GM23338 (cell line): ENCODE results near the gene CBX5. TPM values are rescaled to one million over a fixed set of nuclear protein-coding genes. Genes with fewer than 3 reads are reported as not detected.

Source experiments
- ATAC-seq: fragments of 200-7000 bp; cut with Tn5 transposase; 3 replicates; pipeline ENCODE4 v1.9.1; 2020
- DNase-seq: peaks from one replicate; pipeline ENCODE4 v3.0.0-alpha.2; 2015; ENCODE audit warnings: low spot score
- H2AFZ ChIP-seq: fragments of 200-600 bp; sonication (generic); 2 replicates; pipeline ENCODE4 v1.8.0; 2016; ENCODE audit warnings: antibody characterized with exemption, mild to moderate bottlenecking, moderate library complexity
- H3F3A ChIP-seq: fragments of 200-600 bp; sonication (generic); replicated peaks from 2 replicates; pipeline ENCODE4 v1.8.0; 2017; ENCODE audit warnings: antibody characterized with exemption, mixed run types, low read depth
- H3K27ac ChIP-seq: fragments of 200-600 bp; sonication (generic); 2 replicates; pipeline ENCODE4 v1.6.1; 2016; ENCODE audit warnings: low read depth
- H3K27me3 ChIP-seq: fragments of 200-600 bp; sonication (generic); 2 replicates; pipeline ENCODE4 v1.8.0; 2016; ENCODE audit warnings: mild to moderate bottlenecking, mixed run types, moderate library complexity; ENCODE audit not compliant: insufficient read depth
- H3K36me3 ChIP-seq: fragments of 200-600 bp; sonication (generic); 2 replicates; pipeline ENCODE4 v1.8.0; 2016; ENCODE audit warnings: mild to moderate bottlenecking; ENCODE audit not compliant: insufficient read depth
- H3K4me1 ChIP-seq: fragments of 200-600 bp; sonication (generic); 2 replicates; pipeline ENCODE4 v1.8.0; 2016; ENCODE audit warnings: mild to moderate bottlenecking, moderate library complexity; ENCODE audit not compliant: insufficient read depth
- H3K4me2 ChIP-seq: fragments of 200-600 bp; sonication (generic); 2 replicates; pipeline ENCODE4 v1.7.1; 2017; ENCODE audit warnings: mixed run types
- H3K4me3 ChIP-seq: fragments of 200-600 bp; sonication (generic); 2 replicates; pipeline ENCODE4 v1.6.1; 2016; ENCODE audit warnings: mixed run types
- H3K79me2 ChIP-seq: fragments of 200-600 bp; sonication (generic); replicated peaks from 2 replicates; pipeline ENCODE4 v1.8.0; 2017; ENCODE audit warnings: mild to moderate bottlenecking; ENCODE audit not compliant: insufficient read depth
- H3K9me2 ChIP-seq: fragments of 200-600 bp; sonication (generic); 2 replicates; pipeline ENCODE4 v1.8.0; 2017; ENCODE audit not compliant: insufficient read depth
- H4K20me1 ChIP-seq: fragments of 200-600 bp; sonication (generic); replicated peaks from 2 replicates; pipeline ENCODE4 v1.8.0; 2017; ENCODE audit warnings: mild to moderate bottlenecking; ENCODE audit not compliant: insufficient read depth
- H3K27ac Mint-ChIP-seq: 2 replicates; pipeline ENCODE4 v1.8.0; 2020; ENCODE audit warnings: inconsistent platforms, mild to moderate bottlenecking, moderate library complexity, mixed read lengths
- H3K27me3 Mint-ChIP-seq: 3 replicates; pipeline ENCODE4 v1.8.0; 2022; ENCODE audit warnings: low read depth, mild to moderate bottlenecking, moderate library complexity, mixed read lengths, inconsistent platforms; ENCODE audit not compliant: insufficient read depth, poor library complexity
- H3K36me3 Mint-ChIP-seq: 3 replicates; pipeline ENCODE4 v1.8.0; 2021; ENCODE audit warnings: low read depth, mild to moderate bottlenecking, inconsistent platforms, moderate library complexity, mixed read lengths
- H3K4me1 Mint-ChIP-seq: 3 replicates; pipeline ENCODE4 v1.8.0; 2020; ENCODE audit warnings: mild to moderate bottlenecking, inconsistent platforms, mixed read lengths
- H3K4me3 Mint-ChIP-seq: 3 replicates; pipeline ENCODE4 v1.8.0; 2021; ENCODE audit warnings: moderate library complexity, mild to moderate bottlenecking, inconsistent platforms, mixed read lengths
- H3K9me3 Mint-ChIP-seq: 3 replicates; pipeline ENCODE4 v1.8.0; 2020; ENCODE audit warnings: moderate library complexity, mild to moderate bottlenecking, inconsistent platforms, mixed read lengths
- CREB1 ChIP-seq: fragments of 250-450 bp; sonication (Bioruptor Pico); IDR thresholded peaks from 2 replicates; pipeline ENCODE4 v1.5.0; 2020; ENCODE audit warnings: low read depth, mild to moderate bottlenecking, moderate library complexity
- CTCF ChIP-seq, 2 experiments: fragments of 200-600 bp in 1 of 2; sonication (generic) in 1 of 2; conservative IDR thresholded peaks; 2 replicates each; pipeline versions ENCODE4 v1.5.1 to v1.6.1; 2016 to 2017; ENCODE audit warnings: antibody characterized with exemption in 2 of 2, low read depth in 2 of 2, mild to moderate bottlenecking in 2 of 2, moderate library complexity in 1 of 2
- ETS1 ChIP-seq: IDR thresholded peaks from 2 replicates; pipeline ENCODE4 v1.6.1; 2016; ENCODE audit warnings: antibody characterized with exemption
- JUNB ChIP-seq: IDR thresholded peaks from one replicate; pipeline ENCODE4 v1.6.1; 2016; ENCODE audit warnings: antibody characterized with exemption; ENCODE audit not compliant: unreplicated experiment
- NANOG ChIP-seq: IDR thresholded peaks from 2 replicates; pipeline ENCODE4 v1.6.1; 2016; ENCODE audit warnings: antibody characterized with exemption, borderline replicate concordance
- POLR2AphosphoS5 ChIP-seq: IDR thresholded peaks from 2 replicates; pipeline ENCODE4 v1.6.1; 2016; ENCODE audit warnings: antibody characterized with exemption, low read depth
- STAT1 ChIP-seq: IDR thresholded peaks from one replicate; pipeline ENCODE4 v1.6.1; 2016; ENCODE audit warnings: antibody characterized with exemption; ENCODE audit not compliant: unreplicated experiment
- ZNF114 ChIP-seq: fragments of 250-450 bp; sonication (Bioruptor Pico); IDR thresholded peaks from 2 replicates; pipeline ENCODE4 v1.5.0; 2020; ENCODE audit warnings: mild to moderate bottlenecking, moderate library complexity
- ZNF331 ChIP-seq: fragments of 250-450 bp; sonication (Bioruptor Pico); IDR thresholded peaks from 2 replicates; pipeline ENCODE4 v1.5.0; 2020; ENCODE audit warnings: low read depth, mild to moderate bottlenecking, moderate library complexity
- polyA plus RNA-seq: library from polyadenylated mRNA; unstranded; fragments of >200 nt; fragmentation: Nextera tagmentation; extraction: Ambion mirVana; gene quantifications from 2 replicates; pipeline ENCODE4 v1.2.1, GENCODE V29; 2016
- total RNA-seq: library from RNA; depleted of rRNA; stranded (reverse); fragments of >200 nt; shearing (Covaris generic); gene quantifications from 2 replicates; pipeline ENCODE4 v1.2.3, GENCODE V29; 2014

Gene CBX5
- total and polyA plus RNA-seq, 2 experiments from 2014 or later, result 152 to 212 TPM

GRCh38 chr12:54240971-54241588, 38.8 kb downstream of the CBX5 start (continued):
- TF ChIP-seq ZNF331, result no peak

GRCh38 chr12:54240129-54240528, 39.8 kb downstream of the CBX5 start:
- no peak overlapping the region for H3K4me3 ChIP-seq
- no peaks in the 10 kb centered on the region for H3K9me2 ChIP-seq
- H3K27ac ChIP-seq, result no peak overlapping the region
- no peaks in the 10 kb centered on the region for H3K9me3 Mint-ChIP-seq
- H3K27me3 ChIP-seq, result no peaks in the 10 kb centered on the region
- H3K36me3 Mint-ChIP-seq, result peaks cover 51% of the 10 kb centered on the region
- H3K36me3 ChIP-seq, result peaks cover 27% of the 10 kb centered on the region
- H3F3A ChIP-seq, result 0 out of 2 replicates have a peak, but pooled peaks cover 8% of the 10 kb centered on the region
- ATAC-seq (no peak), DNase-seq (no peak)
- no peaks in the 10 kb centered on the region for H3K4me1 ChIP-seq
- H3K4me2 ChIP-seq, result no peak overlapping the region
- no peak overlapping the region for H2AFZ ChIP-seq
- TF ChIP-seq ETS1 (no peak), STAT1 (no peak)
- H3K27me3 Mint-ChIP-seq, result peaks cover 3% of the 10 kb centered on the region
- no peaks in the 10 kb centered on the region for H3K4me1 Mint-ChIP-seq
- no peak overlapping the region for H3K4me3 Mint-ChIP-seq
- H3K79me2 ChIP-seq, result 0 out of 2 replicates have a peak, but pooled peaks cover 3% of the 10 kb centered on the region
- H3K27ac Mint-ChIP-seq, result no peak overlapping the region
- peaks cover 14% of the 10 kb centered on the region; the same call in 1 of the 2 replicates for H4K20me1 ChIP-seq

- no peaks in the 10 kb centered on the region for H3K27me3 ChIP-seq
- Mint-ChIP-seq H3K36me3 (peaks cover 46% of the 10 kb centered on the region), H3K27me3 (no peaks in the 10 kb centered on the region), H3K4me1 (no peaks in the 10 kb centered on the region), H3K9me3 (no peaks in the 10 kb centered on the region), H3K4me3 (no peak overlapping the region), H3K27ac (no peak overlapping the region)
- DNase-seq (no peak), ATAC-seq (no peak)
- no peak overlapping the region for H3K27ac ChIP-seq
- 0 out of 2 replicates have a peak, but pooled peaks cover 7% of the 10 kb centered on the region for H3F3A ChIP-seq
- no peak overlapping the region for H3K4me3 ChIP-seq
- H3K79me2 ChIP-seq, result 0 out of 2 replicates have a peak, but pooled peaks cover 3% of the 10 kb centered on the region
- no peaks in the 10 kb centered on the region for H3K9me2 ChIP-seq
- H2AFZ ChIP-seq, result no peak overlapping the region
- H3K4me1 ChIP-seq, result no peaks in the 10 kb centered on the region
- H3K36me3 ChIP-seq, result peaks cover 27% of the 10 kb centered on the region
- H3K4me2 ChIP-seq, result no peak overlapping the region
- TF ChIP-seq CTCF (conservative IDR thresholded peaks at IDR 0.05; ENCODE audit: low read depth in 2 of 2) (no peak), ZNF331 (no peak), NANOG (no peak), JUNB (no peak), CREB1 (CRISPR knock-in tag) (no peak), POLR2AphosphoS5 (no peak), STAT1 (no peak), ZNF114 (no peak)
- peaks cover 14% of the 10 kb centered on the region; the same call in 1 of the 2 replicates for H4K20me1 ChIP-seq
Measured at GRCh38 chr12:54239620-54240019, 40.3 kb downstream of the CBX5 start.
